Adrenal gland (tissue), 12 donors: ENCODE data around the gene ARR3. TPM values are rescaled to one million over a fixed set of nuclear protein-coding genes. Genes with fewer than 3 reads are reported as not detected.

Source experiments
- DNase-seq, 7 donors: peaks; one replicate each; pipeline ENCODE4 v3.0.0-alpha.2; 2019 to 2020
- H3K27ac ChIP-seq, 5 donors: fragments of 200-600 bp; sonication (generic) in 4 of 5; 1 replicate in 3 of 5; 2 replicates in 2 of 5; pipeline versions ENCODE4 v1.5.1 to v1.8.0; 2016 to 2020; ENCODE audit warnings: mild to moderate bottlenecking in 1 of 5
- H3K27me3 ChIP-seq: fragments of 200-600 bp; 2 replicates; pipeline ENCODE4 v1.8.0; 2021
- H3K36me3 ChIP-seq, 2 donors: fragments of 200-600 bp; replicated peaks in 1 of 2; 1 replicate in 1 of 2; 2 replicates in 1 of 2; pipeline versions ENCODE4 v1.5.1 to v1.8.0; 2018 to 2022
- H3K4me1 ChIP-seq, 2 donors: fragments of 200-600 bp; replicated peaks in 1 of 2; 1 replicate in 1 of 2; 2 replicates in 1 of 2; pipeline versions ENCODE4 v1.5.1 to v1.8.0; 2018 to 2021
- H3K4me3 ChIP-seq, 4 donors: fragments of 200-600 bp; sonication (generic) in 3 of 4; one replicate each; pipeline ENCODE4 v1.5.1; 2016 to 2018
- H3K9me3 ChIP-seq, 3 donors: fragments of 200-600 bp; sonication (generic) in 1 of 3; replicated peaks in 1 of 3; 1 replicate in 2 of 3; 2 replicates in 1 of 3; pipeline versions ENCODE4 v1.5.1 to v1.8.0; 2016 to 2021
- CTCF ChIP-seq, 6 experiments: fragments of 450-650 bp in 4 of 6; fragments of 200-600 bp in 2 of 6; sonication (generic) in 1 of 6; IDR thresholded peaks; 1 replicate in 5 of 6; 2 replicates in 1 of 6; pipeline versions ENCODE4 v1.5.1 to v1.8.0; 2016 to 2021; ENCODE audit warnings: antibody characterized with exemption in 6 of 6, mild to moderate bottlenecking in 2 of 6, moderate library complexity in 1 of 6
- POLR2A ChIP-seq, 2 donors: fragments of 450-650 bp; IDR thresholded peaks; one replicate each; pipeline ENCODE4 v1.6.1; 2017; ENCODE audit warnings: antibody characterized with exemption in 2 of 2, mild to moderate bottlenecking in 2 of 2, moderate library complexity in 1 of 2
- WGBS, 4 donors: extraction: QIAGEN DNeasy Blood & Tissue Kit in 2 of 4; methylation state at CpG; one replicate each; pipeline versions ENCODE4 v1.1.5 to v1.1.7; 2013 to 2017; 5-methylcytosine and 5-hydroxymethylcytosine counted together
- intact Hi-C, 2 donors: fragments of 100-400 bp; cut with DNase I; formaldehyde crosslinking; loops; one replicate each; pipeline versions ENCODE4 v1.14.1 to v1.15.0; 2022 to 2023
- polyA plus RNA-seq, 3 donors: library from polyadenylated mRNA; stranded (reverse); fragments of 200-250 nt in 2 of 3; fragments of 350-450 nt in 1 of 3; fragmentation: Illumina TruSeq in 1 of 3; extraction: RNeasy Lipid Tissue Mini Kit (QIAGEN cat#74804) in 1 of 3; gene quantifications; one replicate each; pipeline ENCODE4 v1.2.3, GENCODE V29; 2013 to 2014
- total RNA-seq, 9 donors: library from RNA; depleted of rRNA in 4 of 9; stranded (reverse); fragments of >200 nt in 4 of 9; fragments of 120-200 nt in 1 of 9; fragmentation: NEBNext Ultra II Directional in 1 of 9; extraction: Animal tissue kit (Norgen Biotek cat#: 25700) in 1 of 9; gene quantifications; one replicate each; pipeline versions ENCODE4 v1.1.0 to v1.2.4, GENCODE V29; 2013 to 2023
- donor health status: healthy with polysubstance abuse.
- donor health status: Bipolar disorder and iron deficiency.
- donor health status: DM: yes; HTN: yes; CAD: no.
- donor health status: DM: no; HTN: no; CAD: no.
- donor health status: DM: no; HTN: no; CAD: no.
- donor health status: DM: yes; HTN: yes; CAD: no.

The ARR3 gene
- total and polyA plus RNA-seq, 12 donors: not detected

- Histone ChIP-seq H3K27ac (no peak overlapping the region), H3K27me3 (peaks cover 3% of the 10 kb centered on the region), H3K4me3 (no peak overlapping the region), H3K36me3 (no peaks in the 10 kb centered on the region), H3K9me3 (no peaks in the 10 kb centered on the region), H3K4me1 (no peaks in the 10 kb centered on the region)
- intact Hi-C loops: no loop called here
- TF ChIP-seq POLR2A (IDR thresholded peaks at IDR 0.05): no peak
- TF ChIP-seq CTCF (IDR thresholded peaks at IDR 0.05): no peak
- 69 to 95% (median 93%) methylated on average over 2 to 3 of the region's 3 CpGs for WGBS, 4 donors
- DNase-seq: no peak
Measured at GRCh38 chrX:70280573-70280972, 12.4 kb downstream of the ARR3 start.

DNA sequence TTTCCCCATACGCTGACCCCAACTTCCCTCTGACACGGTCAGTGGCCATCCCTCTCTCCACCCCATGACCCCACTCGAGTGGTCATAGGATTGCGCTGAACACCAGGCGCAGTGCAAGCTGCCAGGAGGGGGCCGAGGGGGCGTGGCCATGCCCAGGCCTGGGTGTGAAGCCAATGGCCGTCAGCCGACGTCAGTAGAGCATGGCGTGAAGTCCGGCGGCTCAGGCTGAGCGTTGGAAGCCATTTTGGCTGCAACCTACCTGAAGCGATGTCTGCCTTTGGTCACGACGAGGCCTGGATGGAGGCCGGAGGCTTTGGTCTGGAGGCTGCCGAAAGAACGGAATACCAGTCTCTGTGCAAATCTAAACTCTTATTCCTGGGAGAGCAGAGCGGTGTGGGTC lies 13.8 kb downstream of the ARR3 start, which contains the start of gene RAB41:
Gene RAB41, plus strand, starts transcription at position 222 of the 400 bp plus-strand sequence. Its CDS starts 46 bp downstream, at position 268.
- no peaks in the 10 kb centered on the region for H3K4me1 ChIP-seq
- peaks cover 0 to 2% of the 10 kb centered on the region in 2 donors for H3K36me3 ChIP-seq
- no peak within 1 kb of the TSS for H3K4me3 ChIP-seq
- H3K27me3 ChIP-seq: peaks cover under 1% of the 10 kb centered on the region
- no peak within 1 kb of the TSS for H3K27ac ChIP-seq
- WGBS, 4 donors: 91 to 95% (median 93%) methylated on average over 10 to 21 of the region's 21 CpGs
- intact Hi-C loops: no loop called here
- DNase-seq: no peak
- TF ChIP-seq CTCF (IDR thresholded peaks at IDR 0.05) (no peak), POLR2A (IDR thresholded peaks at IDR 0.05) (no peak)
- H3K9me3 ChIP-seq: no peaks in the 10 kb centered on the region

DNA sequence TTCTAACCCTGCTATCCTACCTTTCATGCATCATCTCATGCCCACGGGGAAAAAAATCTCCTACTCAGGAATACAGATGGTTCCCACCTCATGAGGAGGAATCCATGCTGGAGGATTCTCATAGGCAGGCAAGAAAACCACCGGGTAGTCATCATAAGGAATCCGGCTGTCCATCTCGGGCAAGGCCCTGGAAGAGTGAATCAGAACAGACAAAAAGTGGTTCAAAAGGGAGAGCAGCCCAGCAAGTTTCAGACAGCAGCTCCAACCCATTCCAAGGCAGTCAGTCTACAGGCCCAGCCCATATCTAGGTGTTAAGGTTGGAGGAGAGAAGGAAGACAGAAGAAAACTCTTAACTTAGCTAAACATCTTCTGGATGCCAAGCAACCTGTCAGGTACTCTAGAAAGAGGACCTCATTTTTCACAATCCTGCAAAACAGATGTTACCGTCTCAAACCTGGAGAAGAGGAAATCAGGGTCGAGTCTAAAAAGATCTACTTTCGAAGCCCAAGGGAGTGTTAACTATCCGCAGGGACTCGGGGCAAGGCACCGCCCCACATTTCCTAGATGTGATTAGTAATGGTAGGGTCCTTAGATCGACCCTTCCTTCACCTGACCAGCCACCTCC lies 21.1 kb downstream of the ARR3 start:
- Histone ChIP-seq H3K9me3 (no peaks in the 10 kb centered on the region), H3K27me3 (no peaks in the 10 kb centered on the region), H3K4me3 (peak overlapping the region in 3 of 4 donors; percentile 15 to 55 (median 40)), H3K27ac (peak overlapping the region in 1 of 5 donors; percentile 72), H3K36me3 (peaks cover 0 to 9% of the 10 kb centered on the region in 2 donors), H3K4me1 (no peaks in the 10 kb centered on the region)
- intact Hi-C loops: no loop called here
- TF ChIP-seq POLR2A (IDR thresholded peaks at IDR 0.05) (no peak), CTCF (IDR thresholded peaks at IDR 0.05) (no peak)
- no peak for DNase-seq
- 25 to 80% (median 50%) methylated on average over 4 to 11 of the region's 11 CpGs for WGBS, 4 donors

DNA sequence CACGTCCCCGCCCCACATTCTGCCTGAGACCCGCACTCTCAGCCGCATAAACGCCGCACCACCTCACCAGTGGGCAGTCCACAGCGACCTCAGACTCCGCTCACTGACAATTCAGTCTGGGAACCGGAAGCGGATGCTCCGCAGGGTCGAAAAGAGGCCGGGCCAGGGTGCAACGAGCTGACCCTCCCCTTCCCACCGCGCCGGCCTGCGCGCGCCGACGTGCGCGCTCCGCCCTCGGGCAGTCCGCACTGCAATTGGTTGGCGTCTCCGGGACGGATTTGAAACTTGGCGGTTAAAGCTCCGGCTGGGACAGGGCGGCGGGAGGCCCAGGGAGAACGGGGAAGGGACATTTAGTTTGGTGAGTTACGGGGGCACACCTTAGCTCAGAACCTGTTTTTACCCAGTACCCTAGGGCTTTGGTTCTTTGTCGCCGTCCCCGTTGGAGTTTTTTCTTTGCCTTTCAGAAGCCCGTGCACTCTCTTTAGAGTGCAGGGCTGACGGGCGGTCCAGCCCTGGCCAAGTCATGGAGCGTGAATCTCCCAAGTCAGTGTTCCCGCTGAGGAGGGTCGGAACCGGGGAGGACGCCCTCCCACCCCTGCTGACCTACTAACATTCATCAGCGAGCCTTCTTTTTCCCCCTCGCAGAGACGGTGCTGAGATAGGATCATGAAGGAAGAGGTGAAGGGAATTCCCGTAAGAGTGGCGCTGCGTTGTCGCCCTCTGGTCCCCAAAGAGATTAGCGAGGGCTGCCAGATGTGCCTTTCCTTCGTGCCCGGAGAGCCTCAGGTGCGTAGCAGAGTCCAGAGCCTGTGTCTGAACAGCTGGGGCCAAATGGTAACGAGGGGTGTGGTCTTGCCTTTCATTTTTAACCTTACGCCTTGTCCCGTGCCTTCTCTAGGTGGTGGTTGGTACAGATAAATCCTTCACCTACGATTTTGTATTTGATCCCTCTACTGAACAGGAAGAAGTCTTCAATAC lies 21.9 kb downstream of the ARR3 start, which contains the start of the genes KIF4A and PDZD11:
Gene KIF4A, plus strand, starts transcription at position 312 of the 978 bp plus-strand sequence. Its CDS starts 355 bp downstream, at position 667.
Gene PDZD11, minus strand, starts transcription at position 135 of the 978 bp plus-strand sequence. CDS start 586 bp downstream, outside the sequence.
- Histone ChIP-seq H3K27ac (peak within 1 kb of the TSS in 1 of 5 donors; percentile 72), H3K4me3 (peak within 1 kb of the TSS in 3 of 4 donors; percentile 15 to 55 (median 40)), H3K27me3 (peaks cover 4% of the 10 kb centered on the region), H3K36me3 (peaks cover 0 to 9% of the 10 kb centered on the region in 2 donors), H3K4me1 (no peaks in the 10 kb centered on the region), H3K9me3 (no peaks in the 10 kb centered on the region)
- DNase-seq: peak; percentile 79 to 86 (median 83)
- intact Hi-C loops: no loop called here
- TF ChIP-seq CTCF (IDR thresholded peaks at IDR 0.05) (no peak), POLR2A (IDR thresholded peaks at IDR 0.05) (no peak)
- 0 to 44% (median 14%) methylated on average over 2 to 62 of the region's 62 CpGs for WGBS, 4 donors
